T-helper 2 cell treated with Interferon-gamma antibody and Interleukin-4, amounts not matched to agents 100 ng/mL and 5 ng/mL, for 36 hours (primary cell): ENCODE data around the gene CBLL2. TPM values are rescaled to one million over a fixed set of nuclear protein-coding genes. Genes with fewer than 3 reads are reported as not detected.

Source experiments
- total RNA-seq: library from RNA; stranded (reverse); gene quantifications from 2 replicates; pipeline ENCODE4 v1.2.3, GENCODE V29; 2022

Gene CBLL2
- total RNA-seq, 1 donor from 2014 or later = not detected

Other genes with a start within 250 kb of the CBLL2 start
- gene PHEX, start 240.6 kb upstream of the CBLL2 start, total RNA-seq = 0.18 and 0.27 TPM in 2 replicates